Epithelial cell of esophagus (primary cell): ENCODE data around the gene ATIC.
A peak's percentile ranks its signal among the peaks of the same experiment; 100 is the strongest.

Source experiments
- DNase-seq: peaks from one replicate; pipeline ENCODE4 v3.0.0; 2010; ENCODE audit warnings: low read depth
- H3K4me3 ChIP-seq: 2 replicates; pipeline ENCODE4 v1.5.1; 2011; ENCODE audit warnings: mild to moderate bottlenecking, low read length, control low read depth
- TF ChIP-seq, protein P1 (sequence below): IDR thresholded peaks from 2 replicates; pipeline ENCODE4 v1.5.1; 2011; ENCODE audit warnings: low read depth, mild to moderate bottlenecking, low read length, control low read depth, inconsistent platforms; ENCODE audit not compliant: insufficient read depth; ENCODE audit errors: missing control alignments

Gene ATIC

GRCh38 chr2:215388002-215388728 lies 76.3 kb downstream of the ATIC start:
- TF ChIP-seq, protein P1, sequence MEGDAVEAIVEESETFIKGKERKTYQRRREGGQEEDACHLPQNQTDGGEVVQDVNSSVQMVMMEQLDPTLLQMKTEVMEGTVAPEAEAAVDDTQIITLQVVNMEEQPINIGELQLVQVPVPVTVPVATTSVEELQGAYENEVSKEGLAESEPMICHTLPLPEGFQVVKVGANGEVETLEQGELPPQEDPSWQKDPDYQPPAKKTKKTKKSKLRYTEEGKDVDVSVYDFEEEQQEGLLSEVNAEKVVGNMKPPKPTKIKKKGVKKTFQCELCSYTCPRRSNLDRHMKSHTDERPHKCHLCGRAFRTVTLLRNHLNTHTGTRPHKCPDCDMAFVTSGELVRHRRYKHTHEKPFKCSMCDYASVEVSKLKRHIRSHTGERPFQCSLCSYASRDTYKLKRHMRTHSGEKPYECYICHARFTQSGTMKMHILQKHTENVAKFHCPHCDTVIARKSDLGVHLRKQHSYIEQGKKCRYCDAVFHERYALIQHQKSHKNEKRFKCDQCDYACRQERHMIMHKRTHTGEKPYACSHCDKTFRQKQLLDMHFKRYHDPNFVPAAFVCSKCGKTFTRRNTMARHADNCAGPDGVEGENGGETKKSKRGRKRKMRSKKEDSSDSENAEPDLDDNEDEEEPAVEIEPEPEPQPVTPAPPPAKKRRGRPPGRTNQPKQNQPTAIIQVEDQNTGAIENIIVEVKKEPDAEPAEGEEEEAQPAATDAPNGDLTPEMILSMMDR, result no peak
- no peak for DNase-seq
- H3K4me3 ChIP-seq, result no peak overlapping the region

- no peak overlapping the region for H3K4me3 ChIP-seq
- TF ChIP-seq, protein P1, result no peak
- DNase-seq, result no peak
Measured at GRCh38 chr2:215390550-215390913, 78.7 kb downstream of the ATIC start.

DNA sequence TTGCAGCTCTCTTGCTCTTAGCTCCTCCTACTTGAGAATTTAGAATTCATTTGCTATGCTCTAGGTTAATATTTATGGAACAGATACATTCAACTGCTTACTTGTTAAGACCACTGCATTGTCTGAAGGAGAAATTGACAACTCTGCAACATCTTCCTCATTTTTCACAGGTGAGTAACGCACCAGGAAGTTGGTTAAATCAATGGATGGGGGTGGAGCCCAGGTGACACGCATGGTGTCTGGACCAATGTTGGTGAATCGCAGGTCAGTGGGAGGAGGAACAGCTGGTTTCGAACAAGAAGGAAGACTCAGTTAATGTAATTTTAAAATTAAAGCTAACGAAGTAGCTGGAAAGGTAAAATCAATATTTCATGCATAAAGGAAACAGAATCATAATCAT lies 79.7 kb downstream of the ATIC start:
- H3K4me3 ChIP-seq, result no peak overlapping the region
- TF ChIP-seq, protein P1, result no peak
- DNase-seq, result peak; percentile 44

- no peak overlapping the region for H3K4me3 ChIP-seq
- TF ChIP-seq, protein P1, result no peak
- no peak for DNase-seq
Measured at GRCh38 chr2:215392164-215392563, 80.3 kb downstream of the ATIC start.

- TF ChIP-seq, protein P1, result no peak
- no peak overlapping the region for H3K4me3 ChIP-seq
Measured at GRCh38 chr2:215392687-215393270, 80.9 kb downstream of the ATIC start.

GRCh38 chr2:215394102-215394805 lies 82.4 kb downstream of the ATIC start:
- no peak for DNase-seq
- TF ChIP-seq, protein P1, result no peak
- no peak overlapping the region for H3K4me3 ChIP-seq

More at GRCh38 chr2:215392687-215393270, 80.9 kb downstream of the ATIC start:
- DNase-seq, result no peak
